IgD-negative memory B cell (primary cell): ENCODE data around the gene ALKBH8. TPM values are rescaled to one million over a fixed set of nuclear protein-coding genes. Genes with fewer than 3 reads are reported as not detected.
A peak's percentile ranks its signal among the peaks of the same experiment; 100 is the strongest.

Experiments
- H3K27ac Mint-ChIP-seq, 3 donors: one replicate each; pipeline ENCODE4 v1.8.0; 2020 to 2022; ENCODE audit warnings: mild to moderate bottlenecking in 3 of 3, mixed read lengths in 3 of 3, moderate library complexity in 1 of 3
- H3K27me3 Mint-ChIP-seq: one replicate; pipeline ENCODE4 v1.8.0; 2021; ENCODE audit warnings: mixed read lengths
- H3K36me3 Mint-ChIP-seq: one replicate; pipeline ENCODE4 v1.8.0; 2020; ENCODE audit warnings: mild to moderate bottlenecking, mixed read lengths
- H3K4me1 Mint-ChIP-seq, 3 donors: one replicate each; pipeline ENCODE4 v1.8.0; 2020 to 2022; ENCODE audit warnings: mixed read lengths in 3 of 3, mild to moderate bottlenecking in 1 of 3
- H3K4me3 Mint-ChIP-seq, 4 donors: one replicate each; pipeline ENCODE4 v1.8.0; 2020 to 2022; ENCODE audit warnings: mild to moderate bottlenecking in 4 of 4, mixed read lengths in 4 of 4, moderate library complexity in 3 of 4
- H3K9me3 Mint-ChIP-seq, 3 donors: one replicate each; pipeline ENCODE4 v1.8.0; 2020 to 2021; ENCODE audit warnings: mixed read lengths in 3 of 3, mild to moderate bottlenecking in 1 of 3
- polyA plus RNA-seq: library from polyadenylated mRNA; unstranded; fragments of 300-500 nt; fragmentation: Illumina TruSeq; gene quantifications from one replicate; pipeline ENCODE4 v1.2.3, GENCODE V29; 2021

ALKBH8 gene, protein sequence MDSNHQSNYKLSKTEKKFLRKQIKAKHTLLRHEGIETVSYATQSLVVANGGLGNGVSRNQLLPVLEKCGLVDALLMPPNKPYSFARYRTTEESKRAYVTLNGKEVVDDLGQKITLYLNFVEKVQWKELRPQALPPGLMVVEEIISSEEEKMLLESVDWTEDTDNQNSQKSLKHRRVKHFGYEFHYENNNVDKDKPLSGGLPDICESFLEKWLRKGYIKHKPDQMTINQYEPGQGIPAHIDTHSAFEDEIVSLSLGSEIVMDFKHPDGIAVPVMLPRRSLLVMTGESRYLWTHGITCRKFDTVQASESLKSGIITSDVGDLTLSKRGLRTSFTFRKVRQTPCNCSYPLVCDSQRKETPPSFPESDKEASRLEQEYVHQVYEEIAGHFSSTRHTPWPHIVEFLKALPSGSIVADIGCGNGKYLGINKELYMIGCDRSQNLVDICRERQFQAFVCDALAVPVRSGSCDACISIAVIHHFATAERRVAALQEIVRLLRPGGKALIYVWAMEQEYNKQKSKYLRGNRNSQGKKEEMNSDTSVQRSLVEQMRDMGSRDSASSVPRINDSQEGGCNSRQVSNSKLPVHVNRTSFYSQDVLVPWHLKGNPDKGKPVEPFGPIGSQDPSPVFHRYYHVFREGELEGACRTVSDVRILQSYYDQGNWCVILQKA
- 11.5 TPM for polyA plus RNA-seq

GRCh38 chr11:107565219-107565937, at the start of gene ALKBH8:
TSS of gene ALKBH8 (minus strand) at chr11:107565735. CDS start at chr11:107560893, 4,842 bp downstream.
- Mint-ChIP-seq H3K9me3 (no peaks in the 10 kb centered on the region), H3K4me3 (peak within 1 kb of the TSS; percentile 89 to 97 (median 92)), H3K4me1 (peaks cover 41 to 48% (median 48%) of the 10 kb centered on the region in 3 donors), H3K27me3 (peaks cover 2% of the 10 kb centered on the region), H3K36me3 (no peaks in the 10 kb centered on the region), H3K27ac (peak within 1 kb of the TSS; percentile 84 to 92 (median 84))

DNA sequence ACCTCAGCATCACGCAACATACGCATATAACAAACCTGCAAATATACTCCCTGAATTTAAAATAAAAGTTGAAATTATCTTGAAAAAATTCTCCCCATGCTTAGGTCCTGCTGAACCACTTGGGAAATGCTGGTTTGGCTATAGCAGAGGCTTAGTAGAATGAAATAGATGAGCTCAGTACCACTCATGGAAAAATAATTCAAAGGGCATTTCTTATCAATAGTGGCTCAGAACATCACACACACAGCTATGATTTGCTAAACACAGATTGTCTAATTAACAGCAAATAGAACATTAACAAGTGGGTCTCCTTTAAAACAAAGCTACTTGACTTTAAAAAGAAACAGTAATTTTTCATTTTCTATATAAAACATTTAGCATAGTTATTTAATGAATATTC, 46.9 kb upstream of the ALKBH8 start:
- H3K9me3 Mint-ChIP-seq, result peaks cover 0 to 7% (median 0%) of the 10 kb centered on the region in 3 donors
- peaks cover 0 to 2% (median 0%) of the 10 kb centered on the region in 3 donors for H3K4me1 Mint-ChIP-seq
- peaks cover 15% of the 10 kb centered on the region for H3K27me3 Mint-ChIP-seq
- no peaks in the 10 kb centered on the region for H3K36me3 Mint-ChIP-seq
- H3K4me3 Mint-ChIP-seq, result no peak overlapping the region
- no peak overlapping the region for H3K27ac Mint-ChIP-seq

GRCh38 chr11:107609400-107610218, 44.1 kb upstream of the ALKBH8 start:
- H3K4me3 Mint-ChIP-seq, result no peak overlapping the region
- peaks cover 27% of the 10 kb centered on the region for H3K27me3 Mint-ChIP-seq
- peaks cover 0 to 7% (median 0%) of the 10 kb centered on the region in 3 donors for H3K9me3 Mint-ChIP-seq
- H3K27ac Mint-ChIP-seq, result no peak overlapping the region
- H3K36me3 Mint-ChIP-seq, result no peaks in the 10 kb centered on the region
- peaks cover 0 to 2% (median 0%) of the 10 kb centered on the region in 3 donors for H3K4me1 Mint-ChIP-seq

- H3K9me3 Mint-ChIP-seq, result peaks cover 0 to 7% (median 0%) of the 10 kb centered on the region in 3 donors
- H3K4me3 Mint-ChIP-seq, result no peak overlapping the region
- H3K36me3 Mint-ChIP-seq, result no peaks in the 10 kb centered on the region
- peaks cover 0 to 2% (median 0%) of the 10 kb centered on the region in 3 donors for H3K4me1 Mint-ChIP-seq
- no peak overlapping the region for H3K27ac Mint-ChIP-seq
- peaks cover 29% of the 10 kb centered on the region for H3K27me3 Mint-ChIP-seq
Measured at GRCh38 chr11:107608809-107609208, 43.3 kb upstream of the ALKBH8 start.

DNA sequence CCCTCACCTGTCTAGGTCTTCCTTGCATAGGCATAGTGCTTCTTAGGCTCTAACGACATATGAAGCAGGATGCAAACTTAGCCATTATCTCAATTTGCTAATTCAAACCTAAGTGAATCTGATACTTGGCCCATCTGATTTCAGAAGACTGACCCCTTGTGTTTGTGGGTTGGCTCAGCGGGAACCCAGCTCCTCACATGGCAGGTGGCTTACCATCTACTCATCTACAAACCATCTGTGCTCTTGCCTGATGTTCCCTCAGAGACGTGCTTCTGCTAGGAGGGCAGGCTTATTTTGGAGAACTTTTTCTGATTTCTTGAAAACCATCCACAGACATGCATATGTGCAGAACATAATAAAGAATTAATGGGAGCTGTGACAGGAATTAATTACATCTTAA, 40.6 kb upstream of the ALKBH8 start:
- Mint-ChIP-seq H3K4me3 (no peak overlapping the region), H3K27ac (no peak overlapping the region), H3K9me3 (peaks cover 0 to 7% (median 0%) of the 10 kb centered on the region in 3 donors), H3K36me3 (no peaks in the 10 kb centered on the region), H3K4me1 (peaks cover 0 to 2% (median 0%) of the 10 kb centered on the region in 3 donors), H3K27me3 (peaks cover 37% of the 10 kb centered on the region)

DNA sequence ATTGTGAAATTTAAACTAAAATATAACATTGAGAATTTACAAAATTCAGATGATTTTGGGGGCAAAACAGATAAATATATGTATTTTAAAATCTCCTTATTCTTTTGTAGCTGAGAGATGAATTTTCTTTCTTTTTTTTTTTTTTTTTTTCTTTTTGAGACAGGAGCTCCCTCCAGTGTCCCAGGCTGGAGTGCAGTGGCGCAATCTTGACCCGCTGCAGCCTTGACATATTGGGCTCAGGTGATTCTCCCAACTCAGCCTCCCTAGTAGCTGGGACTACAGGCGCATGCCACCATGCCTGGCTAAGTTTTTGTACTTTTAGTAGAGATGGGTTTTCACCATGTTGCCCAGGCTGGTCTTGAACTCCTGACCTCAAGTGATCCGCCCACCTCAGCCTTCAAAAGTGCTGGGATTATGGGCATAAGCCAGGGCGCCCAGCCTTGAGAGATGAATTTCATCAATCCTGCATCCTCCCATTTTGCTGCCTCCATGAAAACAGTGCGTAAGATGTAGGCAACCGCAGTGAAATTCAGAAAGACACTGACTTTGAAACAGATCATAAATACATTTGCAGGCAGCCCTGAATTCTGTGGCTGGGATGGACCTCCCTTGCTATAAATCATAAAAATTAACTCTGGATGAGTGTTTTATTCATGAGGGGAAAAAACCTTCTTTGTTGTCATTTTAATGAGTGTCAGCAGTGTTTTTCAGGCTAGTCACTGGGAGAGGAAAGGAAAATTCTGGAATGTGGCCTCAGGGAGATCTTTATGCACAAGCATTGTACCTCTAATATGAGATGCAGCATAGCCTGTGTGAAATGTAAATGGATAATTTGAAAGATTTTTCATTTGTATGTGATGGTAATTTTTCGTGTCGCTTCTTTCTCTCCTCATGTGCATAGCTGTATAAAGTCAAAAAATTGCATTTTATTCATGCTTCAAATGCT, 39.8 kb upstream of the ALKBH8 start:
- peaks cover 0 to 2% (median 0%) of the 10 kb centered on the region in 3 donors for H3K9me3 Mint-ChIP-seq
- H3K4me3 Mint-ChIP-seq, result no peak overlapping the region
- H3K27me3 Mint-ChIP-seq, result peaks cover 39% of the 10 kb centered on the region
- no peaks in the 10 kb centered on the region for H3K36me3 Mint-ChIP-seq
- H3K4me1 Mint-ChIP-seq, result no peaks in the 10 kb centered on the region
- no peak overlapping the region for H3K27ac Mint-ChIP-seq

DNA sequence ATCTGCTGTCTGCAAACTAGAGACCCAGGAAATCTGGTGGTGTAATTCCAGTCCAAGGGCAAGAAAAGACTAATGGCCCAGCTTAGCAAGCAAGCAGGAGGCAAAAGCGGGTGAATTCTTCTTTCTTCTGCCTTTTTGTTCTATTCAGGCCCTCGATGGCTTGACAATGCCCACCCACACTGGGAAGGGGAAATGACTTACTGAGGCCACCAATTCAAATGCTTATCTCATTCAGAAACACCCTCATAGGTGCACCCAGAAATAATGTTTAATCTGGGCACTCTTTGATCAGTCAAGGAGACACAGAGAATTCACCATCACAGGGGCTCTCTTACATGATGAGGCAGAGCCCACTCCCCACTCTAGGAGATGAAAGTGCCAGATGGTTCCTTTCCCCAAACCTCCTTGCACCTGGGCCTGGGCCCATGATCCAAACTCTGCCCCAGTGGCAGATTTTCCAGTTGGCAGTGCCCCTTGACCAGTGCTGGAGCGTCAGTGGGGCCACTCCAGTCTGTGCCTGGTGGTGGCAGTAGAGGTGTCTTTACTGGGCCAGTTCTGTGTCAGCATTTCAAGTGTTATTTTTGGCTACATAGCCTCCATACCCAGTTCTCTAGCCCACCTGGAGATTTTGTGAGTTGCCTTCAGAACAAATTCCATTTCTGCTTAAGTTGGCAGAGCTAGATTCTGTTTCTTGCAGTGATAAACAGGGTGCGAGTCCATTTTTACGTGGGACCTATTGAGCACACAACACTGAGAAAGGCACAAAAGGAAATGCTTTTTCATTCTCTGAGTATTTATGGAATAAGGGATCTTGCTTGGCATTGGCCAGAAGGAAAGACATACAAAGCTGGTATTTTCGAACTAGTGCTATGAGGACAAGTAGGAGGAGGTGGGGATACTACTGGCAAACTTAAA, 32.9 kb upstream of the ALKBH8 start:
- H3K4me3 Mint-ChIP-seq, result no peak overlapping the region
- no peaks in the 10 kb centered on the region for H3K9me3 Mint-ChIP-seq
- no peaks in the 10 kb centered on the region for H3K4me1 Mint-ChIP-seq
- no peak overlapping the region for H3K27ac Mint-ChIP-seq
- peaks cover 32% of the 10 kb centered on the region for H3K27me3 Mint-ChIP-seq
- no peaks in the 10 kb centered on the region for H3K36me3 Mint-ChIP-seq

- peaks cover 11 to 20% (median 18%) of the 10 kb centered on the region in 3 donors for H3K4me1 Mint-ChIP-seq
- H3K4me3 Mint-ChIP-seq, result no peak overlapping the region
- no peaks in the 10 kb centered on the region for H3K9me3 Mint-ChIP-seq
- no peak overlapping the region for H3K27ac Mint-ChIP-seq
- no peaks in the 10 kb centered on the region for H3K36me3 Mint-ChIP-seq
- H3K27me3 Mint-ChIP-seq, result peaks cover 44% of the 10 kb centered on the region
Measured at GRCh38 chr11:107594736-107595135, 29.2 kb upstream of the ALKBH8 start.

- no peak overlapping the region for H3K4me3 Mint-ChIP-seq
- H3K36me3 Mint-ChIP-seq, result peaks cover 2% of the 10 kb centered on the region
- H3K9me3 Mint-ChIP-seq, result no peaks in the 10 kb centered on the region
- H3K27ac Mint-ChIP-seq, result no peak overlapping the region
- H3K4me1 Mint-ChIP-seq, result peaks cover 13 to 22% (median 19%) of the 10 kb centered on the region in 3 donors
- H3K27me3 Mint-ChIP-seq, result peaks cover 51% of the 10 kb centered on the region
Measured at GRCh38 chr11:107593951-107594350, 28.4 kb upstream of the ALKBH8 start.

GRCh38 chr11:107592813-107593212, 27.3 kb upstream of the ALKBH8 start:
- peaks cover 13 to 22% (median 19%) of the 10 kb centered on the region in 3 donors for H3K4me1 Mint-ChIP-seq
- peak overlapping the region in 2 of 4 donors; percentile 6 to 85 for H3K4me3 Mint-ChIP-seq
- H3K36me3 Mint-ChIP-seq, result peaks cover 2% of the 10 kb centered on the region
- H3K27ac Mint-ChIP-seq, result no peak overlapping the region
- peaks cover 59% of the 10 kb centered on the region for H3K27me3 Mint-ChIP-seq
- H3K9me3 Mint-ChIP-seq, result no peaks in the 10 kb centered on the region

GRCh38 chr11:107592231-107592590, 26.7 kb upstream of the ALKBH8 start:
- H3K4me1 Mint-ChIP-seq, result peaks cover 13 to 22% (median 19%) of the 10 kb centered on the region in 3 donors
- H3K27me3 Mint-ChIP-seq, result peaks cover 65% of the 10 kb centered on the region
- H3K9me3 Mint-ChIP-seq, result no peaks in the 10 kb centered on the region
- no peak overlapping the region for H3K27ac Mint-ChIP-seq
- peaks cover 2% of the 10 kb centered on the region for H3K36me3 Mint-ChIP-seq
- H3K4me3 Mint-ChIP-seq, result peak overlapping the region; percentile 81 to 94 (median 90)

- H3K27ac Mint-ChIP-seq, result no peak overlapping the region
- H3K36me3 Mint-ChIP-seq, result peaks cover 2% of the 10 kb centered on the region
- H3K9me3 Mint-ChIP-seq, result no peaks in the 10 kb centered on the region
- peak overlapping the region; percentile 81 to 94 (median 90) for H3K4me3 Mint-ChIP-seq
- peaks cover 13 to 22% (median 19%) of the 10 kb centered on the region in 3 donors for H3K4me1 Mint-ChIP-seq
- peaks cover 66% of the 10 kb centered on the region for H3K27me3 Mint-ChIP-seq
Measured at GRCh38 chr11:107591378-107592230, 26.1 kb upstream of the ALKBH8 start.
